GM13977 (cell line): Measurements from ENCODE around the gene DCLRE1C.

Experiments
- DNase-seq: peaks from one replicate; pipeline ENCODE4 v3.0.0; 2012; ENCODE audit warnings: low spot score
- CTCF ChIP-seq: IDR thresholded peaks from 2 replicates; pipeline ENCODE4 v1.5.1; 2012; ENCODE audit warnings: mild to moderate bottlenecking, control low read depth; ENCODE audit not compliant: insufficient read depth; ENCODE audit errors: extremely low read depth, missing control alignments
- in situ Hi-C: fragments of 300-500 bp; cut with MboI; formaldehyde crosslinking; loops from one replicate; pipeline ENCODE4 v1.12.0; 2022; ENCODE audit warnings: low sequenced_read_pairs, low pct_unique_long_range_greater_than_20kb, mixed read lengths, inconsistent platforms; ENCODE audit not compliant: unreplicated experiment

The DCLRE1C gene

GRCh38 chr10:14860791-14861190 is 93.1 kb downstream of the DCLRE1C start:
- TF ChIP-seq CTCF, result no peak
- DNase-seq, result no peak
- in situ Hi-C loops, result no loop called here

- TF ChIP-seq CTCF, result no peak
- in situ Hi-C loops, result no loop called here
- DNase-seq, result no peak
These were observed 94.1 kb downstream of the DCLRE1C start for GRCh38 chr10:14859775-14860174.

GRCh38 chr10:14859043-14859442 is 94.9 kb downstream of the DCLRE1C start:
- DNase-seq, result no peak
- no peak for TF ChIP-seq CTCF
- in situ Hi-C loops, result no loop called here

GRCh38 chr10:14858338-14858960 is 95.4 kb downstream of the DCLRE1C start:
- in situ Hi-C loops, result no loop called here
- no peak for DNase-seq
- no peak for TF ChIP-seq CTCF

GRCh38 chr10:14855453-14855852 is 98.4 kb downstream of the DCLRE1C start:
- in situ Hi-C loops, result no loop called here
- no peak for TF ChIP-seq CTCF

GRCh38 chr10:14852236-14852635 is 101.7 kb downstream of the DCLRE1C start:
- in situ Hi-C loops, result no loop called here
- no peak for DNase-seq
- TF ChIP-seq CTCF, result no peak

More at GRCh38 chr10:14855453-14855852, 98.4 kb downstream of the DCLRE1C start:
- no peak for DNase-seq
